ENCODE data around the gene SLC35G2.

GRCh38 chr3:136831461-136831860 is 12.5 kb downstream of the SLC35G2 start:
- TF ChIP-seq, protein P1, sequence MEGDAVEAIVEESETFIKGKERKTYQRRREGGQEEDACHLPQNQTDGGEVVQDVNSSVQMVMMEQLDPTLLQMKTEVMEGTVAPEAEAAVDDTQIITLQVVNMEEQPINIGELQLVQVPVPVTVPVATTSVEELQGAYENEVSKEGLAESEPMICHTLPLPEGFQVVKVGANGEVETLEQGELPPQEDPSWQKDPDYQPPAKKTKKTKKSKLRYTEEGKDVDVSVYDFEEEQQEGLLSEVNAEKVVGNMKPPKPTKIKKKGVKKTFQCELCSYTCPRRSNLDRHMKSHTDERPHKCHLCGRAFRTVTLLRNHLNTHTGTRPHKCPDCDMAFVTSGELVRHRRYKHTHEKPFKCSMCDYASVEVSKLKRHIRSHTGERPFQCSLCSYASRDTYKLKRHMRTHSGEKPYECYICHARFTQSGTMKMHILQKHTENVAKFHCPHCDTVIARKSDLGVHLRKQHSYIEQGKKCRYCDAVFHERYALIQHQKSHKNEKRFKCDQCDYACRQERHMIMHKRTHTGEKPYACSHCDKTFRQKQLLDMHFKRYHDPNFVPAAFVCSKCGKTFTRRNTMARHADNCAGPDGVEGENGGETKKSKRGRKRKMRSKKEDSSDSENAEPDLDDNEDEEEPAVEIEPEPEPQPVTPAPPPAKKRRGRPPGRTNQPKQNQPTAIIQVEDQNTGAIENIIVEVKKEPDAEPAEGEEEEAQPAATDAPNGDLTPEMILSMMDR (IDR thresholded peaks at IDR 0.05; ENCODE audit: poor library complexity, severe bottlenecking) = no peak
- TF ChIP-seq REST (IDR thresholded peaks at IDR 0.05; ENCODE audit: borderline replicate concordance) = no peak

All from neural cell (in vitro differentiated cells).